Measurements from ENCODE around the gene POU6F2. TPM values are rescaled to one million over a fixed set of nuclear protein-coding genes. Genes with fewer than 3 reads are reported as not detected.

The POU6F2 gene
- total and polyA plus RNA-seq, 2 of the 4 experiments (the other 2 are of a cell fraction), result not detected

GRCh38 chr7:39142750-39143149 lies 165.0 kb downstream of the POU6F2 start:
- H3K4me2 ChIP-seq (ENCODE audit: low read depth, low read length), result no peak overlapping the region
- no peaks in the 10 kb centered on the region for H3K79me1 ChIP-seq (ENCODE audit: low read depth in 1 of 2, low read length in 2 of 2)
- H3K23ac ChIP-seq (ENCODE audit: low read depth, low read length), result no peak overlapping the region
- no peak overlapping the region for H2BK120ac ChIP-seq (ENCODE audit: low read depth, low read length)
- H3K18ac ChIP-seq (ENCODE audit: low read depth, low read length), result no peak overlapping the region
- no peak overlapping the region for H3K4me3 ChIP-seq (ENCODE audit: insufficient read depth, low read depth, low read length)
- no peak overlapping the region for H3K27ac ChIP-seq (ENCODE audit: insufficient read depth, low read length)
- no peaks in the 10 kb centered on the region for H3K9me1 ChIP-seq (ENCODE audit: insufficient read depth, low read length)
- no CpG with 5 or more reads among the region's 1 CpG for WGBS, 2 experiments (ENCODE audit: extremely low coverage in 2 of 2, insufficient read length in 1 of 2)
- no peak overlapping the region for H2BK15ac ChIP-seq (ENCODE audit: low read depth, low read length)
- no peak overlapping the region for H3K9ac ChIP-seq (ENCODE audit: low read depth, low read length)
- no peak overlapping the region for H4K5ac ChIP-seq (ENCODE audit: low read depth, low read length)
- no peaks in the 10 kb centered on the region for H3K27me3 ChIP-seq (ENCODE audit: control insufficient read depth, insufficient read depth, low read length)
- no peak overlapping the region for H4K8ac ChIP-seq (ENCODE audit: low read depth in 2 of 2, low read length in 2 of 2)
- no TSS peak for BruUV-seq (replicated peaks)
- TF ChIP-seq MAFK (IDR thresholded peaks at IDR 0.05; ENCODE audit: low read depth, low read length) (peak; percentile 38; the same call in 1 of the 2 replicates), FOS (IDR thresholded peaks at IDR 0.05; ENCODE audit: low read depth, low read length) (no peak)
- H3K9me3 ChIP-seq (ENCODE audit: control insufficient read depth, insufficient read depth, low read length), result no peaks in the 10 kb centered on the region
- no peak for ATAC-seq (ENCODE audit: low read depth)
- H3K36me3 ChIP-seq (ENCODE audit: control insufficient read depth, insufficient read depth, low read length), result no peaks in the 10 kb centered on the region
- no peaks in the 10 kb centered on the region for H3K4me1 ChIP-seq (ENCODE audit: control insufficient read depth, insufficient read depth, low read length)
- H2AK5ac ChIP-seq (ENCODE audit: low read depth, low read length), result no peak overlapping the region
- H3K14ac ChIP-seq (replicated peaks; ENCODE audit: low read depth, low read length), result no peak overlapping the region
- DNase-seq, result no peak
- H2BK20ac ChIP-seq (ENCODE audit: low read depth, low read length), result no peak overlapping the region
- H2AK9ac ChIP-seq (replicated peaks; ENCODE audit: low read depth, low read length, poor library complexity), result no peak overlapping the region
- no peak overlapping the region for H3K56ac ChIP-seq (ENCODE audit: extremely low read depth, insufficient read depth, low read length)
- no peaks in the 10 kb centered on the region for H4K20me1 ChIP-seq (ENCODE audit: insufficient read depth, low read length)
- ChIA-PET POLR2A (ENCODE audit: unreplicated experiment) (no interaction called here), CTCF (no interaction called here)
- H2AFZ ChIP-seq (replicated peaks; ENCODE audit: low read length, poor library complexity), result no peak overlapping the region
- intact Hi-C loops (cut with micrococcal nuclease) (no loop called here), in situ Hi-C loops (cut with MboI; ENCODE audit: low sequenced_read_pairs) (no loop called here), dilution Hi-C loops (cut with HindIII; ENCODE audit: low sequenced_read_pairs, unreplicated experiment) (no loop called here)
- H3K4ac ChIP-seq (ENCODE audit: low read depth, low read length), result no peak overlapping the region
- no peak overlapping the region for H2BK5ac ChIP-seq (ENCODE audit: low read depth, low read length, poor library complexity, severe bottlenecking)
- no peak overlapping the region for H4K91ac ChIP-seq (ENCODE audit: insufficient read depth, low read depth, low read length)

Measured in IMR-90 (cell line).